HG03469 (cell line): Measurements from ENCODE around the gene GPR160.

Source experiments
- ATAC-seq: cut with Tn5 transposase; IDR thresholded peaks from one replicate; pipeline ENCODE4 v1.9.1; 2021; ENCODE audit warnings: mild to moderate bottlenecking, moderate library complexity, moderate number of reproducible peaks; ENCODE audit not compliant: unreplicated experiment

Gene GPR160

DNA sequence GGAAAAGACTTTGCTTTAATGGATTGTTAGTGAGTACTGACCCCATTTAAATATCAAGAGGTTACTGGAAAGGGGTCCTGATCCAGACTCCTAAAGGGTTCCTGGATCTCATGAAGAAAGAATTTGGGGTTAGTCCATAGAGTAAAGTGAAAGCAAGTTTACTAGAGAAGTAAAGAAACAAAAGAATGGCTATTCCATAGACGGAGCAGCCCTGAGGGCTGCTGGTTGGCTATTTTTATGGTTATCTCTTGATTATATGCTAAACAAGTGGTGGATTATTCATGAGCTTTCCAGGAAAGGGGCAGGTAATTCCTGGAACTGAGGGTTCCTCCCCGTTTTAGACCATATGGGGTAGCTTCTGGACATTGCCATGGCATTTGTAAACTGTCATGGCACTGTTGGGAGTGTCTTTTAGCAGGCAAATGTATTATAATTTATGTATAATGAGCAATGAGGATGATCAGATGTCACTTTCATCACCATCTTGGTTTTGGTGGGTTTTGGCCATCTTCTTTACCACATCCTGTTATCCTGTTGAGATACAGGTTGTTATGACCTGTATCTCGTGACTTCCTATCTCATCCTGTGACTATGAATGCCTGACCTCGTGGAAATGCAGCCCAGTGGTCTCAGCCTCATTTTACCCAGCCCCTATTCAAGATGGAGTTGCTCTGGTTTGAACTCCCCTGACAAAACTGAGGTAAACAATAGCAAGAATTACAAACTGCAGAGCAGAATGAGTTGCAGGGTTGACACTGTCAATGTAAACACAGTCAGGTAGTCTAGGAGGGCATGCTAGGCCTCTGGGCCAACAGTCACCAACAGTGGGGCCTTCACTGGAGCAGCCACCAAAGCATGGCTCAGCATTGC is 10.3 kb upstream of the GPR160 start:
- no peak for ATAC-seq

GRCh38 chr3:170033489-170033888 is 4.3 kb upstream of the GPR160 start:
- ATAC-seq = no peak

DNA sequence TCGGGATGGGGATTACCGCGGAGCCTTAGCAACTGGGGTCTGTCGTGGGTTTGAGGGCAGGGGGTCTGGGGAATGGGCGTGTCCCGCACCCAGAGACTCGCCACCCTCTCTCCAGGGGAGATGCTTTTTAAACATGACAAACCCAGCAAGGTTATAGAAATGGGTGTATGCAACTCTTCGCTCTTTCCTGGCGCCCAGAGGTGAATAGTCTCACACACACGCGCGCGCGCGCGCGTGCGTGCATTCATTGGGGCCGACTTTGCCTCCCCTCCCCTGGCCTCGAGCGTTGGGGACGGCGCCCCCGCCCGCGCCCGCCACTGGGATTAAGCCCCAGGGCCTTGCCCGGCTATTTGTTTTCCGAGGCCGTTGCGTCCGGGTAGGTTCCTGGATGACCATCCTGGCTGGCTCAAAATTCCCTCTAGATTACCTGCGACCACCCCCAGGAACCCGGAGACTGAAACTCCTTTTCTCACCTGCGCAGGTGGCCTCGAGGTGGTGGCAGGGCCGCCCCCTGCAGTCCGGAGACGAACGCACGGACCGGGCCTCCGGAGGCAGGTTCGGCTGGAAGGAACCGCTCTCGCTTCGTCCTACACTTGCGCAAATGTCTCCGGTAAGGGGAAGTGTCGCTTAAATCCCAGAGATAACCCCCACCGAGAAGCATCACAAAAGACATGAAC is 777 bp downstream of the GPR160 start:
- no peak for ATAC-seq

- no peak for ATAC-seq
These were observed 2.6 kb downstream of the GPR160 start for GRCh38 chr3:170040418-170040817.

- ATAC-seq = no peak
These were observed 5.7 kb downstream of the GPR160 start for GRCh38 chr3:170043506-170043905.

DNA sequence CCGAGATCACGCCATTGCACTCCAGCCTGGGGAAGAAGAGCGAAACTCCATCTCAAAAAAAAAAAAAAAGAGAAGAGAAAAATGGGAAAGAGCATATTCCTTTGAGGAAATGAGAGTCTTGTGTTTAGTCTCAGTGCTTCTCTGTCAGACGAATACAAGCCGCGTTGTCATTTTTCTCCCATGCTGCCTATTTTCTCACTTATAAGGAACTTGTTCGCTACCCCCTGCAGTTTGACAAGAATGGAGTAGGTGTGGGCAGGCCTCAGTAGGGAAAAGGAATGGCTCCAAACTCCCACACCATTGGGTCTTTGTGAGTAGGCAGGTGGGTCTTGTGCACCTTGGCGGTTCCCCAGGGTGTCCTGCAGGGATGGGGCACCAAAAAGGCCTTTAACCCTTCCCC is 6.5 kb downstream of the GPR160 start:
- ATAC-seq = no peak

DNA sequence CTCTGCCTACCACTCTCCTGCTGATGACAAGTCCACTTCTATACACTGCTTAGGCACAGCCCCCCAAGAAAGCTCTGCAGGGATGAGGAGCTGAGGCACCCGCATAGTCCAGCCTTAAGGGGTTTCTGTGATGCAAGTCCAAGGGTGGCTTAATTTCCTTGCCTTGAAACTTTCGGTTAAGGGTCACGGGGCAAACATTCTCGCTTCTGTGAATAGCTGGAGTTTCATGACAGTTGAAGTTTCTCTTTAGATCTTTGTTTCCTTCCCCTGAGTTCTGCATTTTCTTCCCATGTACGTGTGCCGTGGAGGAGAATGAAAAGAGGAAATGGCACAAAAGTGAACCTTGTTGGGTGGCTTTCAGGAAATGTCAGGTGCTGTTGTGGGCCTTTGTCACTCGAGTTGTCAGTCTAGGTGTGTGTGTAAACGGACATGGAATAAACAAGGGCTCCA is 7.0 kb downstream of the GPR160 start:
- ATAC-seq = peak; percentile 77

DNA sequence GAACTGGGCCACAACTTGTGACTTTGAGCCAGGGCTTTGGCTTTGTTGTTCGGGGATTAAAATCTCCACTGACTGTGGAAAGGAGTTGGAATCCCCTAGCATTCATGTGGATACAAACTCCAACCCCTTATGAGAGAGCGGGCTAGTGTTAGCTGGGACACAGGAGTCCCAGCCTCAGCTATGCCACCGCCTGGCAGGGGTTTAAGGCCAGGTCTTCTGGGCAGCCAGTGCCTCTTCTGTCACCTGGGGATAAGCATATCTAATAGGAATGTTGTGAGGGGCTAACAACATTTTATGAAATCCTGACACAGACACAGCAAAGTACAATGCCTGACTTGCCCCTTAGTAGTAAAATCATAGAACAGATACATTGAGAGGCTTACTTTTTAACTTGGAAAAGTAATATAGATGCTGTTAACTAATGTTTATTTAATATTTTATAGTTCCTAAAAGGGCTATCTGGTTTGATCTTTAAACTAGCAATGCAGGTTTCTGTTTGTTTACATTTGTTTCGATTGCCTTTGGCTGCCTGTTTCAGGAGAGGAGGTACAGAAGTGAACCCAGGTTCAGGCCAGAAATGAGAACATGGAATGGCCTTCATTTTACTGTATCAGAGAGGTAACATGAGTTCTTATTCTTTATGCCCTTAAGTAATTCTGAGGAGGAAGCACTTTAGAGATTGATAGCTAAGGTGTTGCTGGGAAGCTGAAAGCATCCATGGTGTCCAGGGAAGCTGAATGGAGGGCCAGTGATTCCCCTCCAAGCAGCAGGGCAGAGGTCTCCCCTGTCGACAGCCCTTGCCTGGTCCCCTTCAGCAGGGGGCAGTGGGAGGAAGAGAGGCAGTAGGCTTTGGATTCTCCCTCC is 8.7 kb downstream of the GPR160 start:
- no peak for ATAC-seq

- no peak for ATAC-seq
These were observed 9.3 kb downstream of the GPR160 start for GRCh38 chr3:170047133-170047404.

DNA sequence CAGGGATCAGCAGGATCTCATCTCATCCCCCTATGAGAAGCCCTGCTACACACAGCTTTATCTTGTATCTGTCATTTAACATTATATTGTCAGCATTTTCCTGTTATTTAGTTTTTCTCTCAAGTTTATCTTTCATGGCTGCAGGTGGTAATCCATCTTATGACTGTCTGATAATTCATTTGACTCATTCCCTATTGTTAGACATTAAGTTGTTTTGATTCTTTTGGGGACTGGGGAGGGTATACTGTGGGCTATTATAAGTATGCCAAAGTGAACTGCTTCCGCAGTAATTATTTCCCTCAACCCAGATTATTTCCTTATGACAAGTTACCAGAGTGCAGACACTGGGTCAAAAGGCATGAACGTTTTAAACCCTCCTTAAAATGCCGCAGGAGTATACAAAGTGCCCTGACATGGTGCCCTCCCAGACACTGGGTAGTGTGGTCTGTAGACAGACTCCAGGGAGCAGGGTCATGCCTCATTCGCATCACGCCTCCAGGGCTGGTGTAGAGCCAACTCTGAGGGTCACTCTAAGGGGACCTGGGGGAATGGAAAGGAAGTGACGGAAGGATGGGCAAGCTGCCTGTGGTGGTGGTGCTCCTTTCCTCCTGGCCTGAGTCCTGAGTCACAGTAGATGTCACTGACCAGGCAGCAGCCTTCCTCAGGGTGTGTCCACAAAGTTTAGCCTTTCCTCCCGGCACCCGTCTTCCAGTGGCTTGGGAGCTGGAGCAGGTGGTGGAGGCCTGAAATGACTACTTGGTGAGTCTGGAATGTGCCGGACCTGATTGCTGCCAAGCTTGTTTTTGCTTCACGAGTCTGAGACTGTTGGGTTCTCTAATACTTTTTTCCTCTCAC is 11.6 kb downstream of the GPR160 start:
- ATAC-seq = no peak

- ATAC-seq = no peak
These were observed 13.0 kb downstream of the GPR160 start for GRCh38 chr3:170050753-170051152.

DNA sequence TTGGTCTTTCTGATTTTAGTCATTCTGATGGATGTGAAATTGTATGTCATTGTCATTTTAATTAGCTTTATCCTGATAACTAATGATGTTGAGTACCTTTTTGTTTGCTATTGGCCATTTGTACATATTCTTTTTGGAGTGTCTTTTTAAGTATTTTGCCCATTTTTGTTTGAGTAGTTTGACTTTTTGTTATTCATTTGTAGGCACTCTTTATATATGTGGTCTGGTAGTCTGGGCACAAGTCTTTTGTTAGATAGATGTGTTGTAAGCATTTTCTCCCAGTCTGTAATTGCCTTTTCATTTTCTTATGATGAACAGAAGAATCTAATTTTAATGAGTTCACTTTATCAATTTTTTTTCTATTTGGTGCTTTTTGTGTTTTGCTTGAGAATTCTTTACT is 14.6 kb downstream of the GPR160 start:
- ATAC-seq = no peak

DNA sequence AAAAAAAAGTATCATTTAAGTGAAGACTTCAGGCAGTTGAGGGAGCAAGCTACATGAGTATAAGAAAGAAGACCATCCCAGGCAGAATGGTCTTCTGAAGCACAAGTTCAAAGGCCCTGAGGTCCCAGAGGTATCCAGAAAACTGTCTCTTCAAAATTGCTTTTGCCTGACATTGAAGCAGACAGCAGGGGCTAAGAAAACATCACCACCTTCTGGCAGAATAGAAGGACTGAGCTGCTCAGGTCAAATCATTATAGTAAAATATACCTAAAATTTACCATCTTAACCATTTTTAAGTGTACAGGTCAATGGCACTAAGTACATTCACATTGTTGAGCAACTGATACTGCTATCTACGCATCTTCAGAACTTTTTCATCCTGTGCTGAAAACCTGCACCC is 16.4 kb downstream of the GPR160 start:
- ATAC-seq = no peak

DNA sequence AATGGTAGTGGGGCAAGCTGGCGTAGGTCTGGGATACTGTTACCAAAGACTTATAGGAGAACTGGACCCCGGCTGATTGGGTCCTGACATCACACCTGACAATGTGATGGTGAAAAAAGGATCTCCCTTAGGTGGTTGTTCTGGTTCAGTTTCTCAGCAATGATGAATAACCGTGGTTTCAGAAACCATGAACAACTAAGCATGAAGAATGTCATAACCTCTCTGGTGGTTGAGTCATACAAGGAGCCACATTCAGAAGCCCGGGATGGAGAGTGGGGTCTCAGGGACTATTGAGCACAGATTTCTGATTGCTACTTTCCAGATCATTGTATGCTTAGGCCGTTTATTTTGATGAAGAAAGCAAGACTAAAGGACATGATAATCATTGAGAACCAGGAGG is 17.4 kb downstream of the GPR160 start:
- ATAC-seq = peak; percentile 53

GRCh38 chr3:170056710-170057454 is 19.1 kb downstream of the GPR160 start:
- ATAC-seq = peak; percentile 91

DNA sequence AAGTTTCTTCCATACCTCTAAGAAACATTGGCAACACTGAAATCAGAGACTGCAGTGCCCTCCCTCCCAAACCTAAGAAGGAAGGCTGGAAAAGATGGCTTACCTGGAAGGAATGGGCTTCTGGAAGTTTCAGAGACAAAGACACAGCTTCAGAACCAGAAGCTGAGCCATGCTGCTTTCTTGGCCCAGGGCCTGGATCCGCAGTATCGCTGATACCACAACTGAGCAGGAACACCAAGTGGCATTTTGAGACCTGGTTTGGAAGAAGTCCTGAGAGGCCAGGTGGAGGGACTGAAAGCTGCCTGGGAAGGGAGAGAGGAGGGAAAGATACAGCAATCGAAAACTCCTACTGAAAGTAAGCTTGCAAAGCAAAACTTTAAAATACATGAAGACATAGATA is 19.8 kb downstream of the GPR160 start:
- no peak for ATAC-seq

- ATAC-seq = no peak
These were observed 20.3 kb downstream of the GPR160 start for GRCh38 chr3:170058127-170058526.

GRCh38 chr3:170059447-170059846 is 21.7 kb downstream of the GPR160 start:
- no peak for ATAC-seq

DNA sequence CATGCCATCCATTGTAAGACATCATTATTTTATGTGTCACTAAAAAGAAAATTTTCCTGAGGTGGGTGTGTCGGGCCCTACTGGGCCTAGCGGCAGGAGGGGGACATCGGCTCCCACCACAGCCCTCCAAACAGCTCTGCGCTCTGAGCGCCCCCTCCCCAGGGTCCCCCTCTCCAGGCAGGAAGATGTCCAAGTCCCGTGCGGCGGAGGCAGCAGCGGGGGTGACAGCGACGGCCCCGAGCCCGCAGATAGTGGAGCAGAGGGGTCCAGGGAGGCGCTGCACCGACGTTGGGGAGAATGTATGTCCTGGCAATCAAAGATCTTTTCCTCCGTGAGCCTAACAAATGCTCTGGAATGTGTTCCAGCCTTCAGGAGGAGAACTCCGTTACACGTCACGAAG is 24.3 kb downstream of the GPR160 start:
- ATAC-seq = no peak

DNA sequence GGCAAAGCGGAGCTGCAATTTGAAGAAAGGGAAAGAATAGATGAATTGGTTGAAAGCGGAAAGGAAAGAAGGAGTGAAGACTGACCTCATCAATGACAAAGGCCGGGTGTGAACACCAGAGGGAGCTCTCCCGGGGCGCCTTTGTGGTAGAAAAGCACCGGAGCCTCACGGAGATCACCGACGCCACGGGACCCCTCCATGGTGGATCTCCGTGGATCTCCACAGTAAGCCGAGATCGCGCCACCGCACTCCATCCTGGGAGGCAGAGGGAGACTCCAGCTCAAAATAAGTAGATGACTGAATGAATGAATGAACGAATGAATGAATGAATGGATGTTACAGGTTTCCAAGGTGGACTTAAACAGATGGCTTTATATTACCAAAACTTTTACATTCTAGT is 25.0 kb downstream of the GPR160 start:
- ATAC-seq = no peak
